LNCaP clone FGC (cell line): ENCODE results near the gene SMCO4.
"Not testable (repeated sequence)": the region's sequence is repeated elsewhere in the genome, so short reads cannot be mapped to it uniquely, and the experiment has no call there.

Experiments used
- DNase-seq: peaks from one replicate; pipeline ENCODE4 v3.0.0-alpha.2; 2011; ENCODE audit warnings: low read depth
- H3K4me3 ChIP-seq: 2 replicates; pipeline ENCODE4 v1.5.1; 2011; ENCODE audit warnings: mild to moderate bottlenecking, low read depth, low read length, control low read depth
- TF ChIP-seq, protein P1 (sequence below): IDR thresholded peaks from 2 replicates; pipeline ENCODE4 v1.5.1; 2012; ENCODE audit warnings: mild to moderate bottlenecking; ENCODE audit not compliant: control insufficient read depth, insufficient read depth; ENCODE audit errors: extremely low read depth

The SMCO4 gene

DNA sequence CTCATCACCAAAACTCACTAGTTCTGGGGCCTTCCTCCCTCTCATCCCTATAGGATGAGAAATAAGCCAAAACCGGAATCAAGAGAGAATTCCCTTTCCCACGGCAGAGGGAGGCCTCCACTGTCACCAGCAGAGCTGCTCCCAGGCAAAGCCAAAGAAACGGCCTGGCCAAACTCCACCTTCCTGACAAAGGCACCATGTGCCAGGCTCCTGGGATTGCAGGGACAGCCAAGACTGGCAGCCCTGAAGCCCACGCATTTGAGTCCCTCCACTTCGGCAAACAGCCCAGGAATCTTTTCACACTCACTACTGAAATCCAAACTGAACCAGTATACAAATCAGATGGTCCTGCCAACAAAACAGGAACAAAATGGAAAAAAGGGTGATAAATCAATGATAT lies 6.1 kb downstream of the SMCO4 start:
- TF ChIP-seq, protein P1, sequence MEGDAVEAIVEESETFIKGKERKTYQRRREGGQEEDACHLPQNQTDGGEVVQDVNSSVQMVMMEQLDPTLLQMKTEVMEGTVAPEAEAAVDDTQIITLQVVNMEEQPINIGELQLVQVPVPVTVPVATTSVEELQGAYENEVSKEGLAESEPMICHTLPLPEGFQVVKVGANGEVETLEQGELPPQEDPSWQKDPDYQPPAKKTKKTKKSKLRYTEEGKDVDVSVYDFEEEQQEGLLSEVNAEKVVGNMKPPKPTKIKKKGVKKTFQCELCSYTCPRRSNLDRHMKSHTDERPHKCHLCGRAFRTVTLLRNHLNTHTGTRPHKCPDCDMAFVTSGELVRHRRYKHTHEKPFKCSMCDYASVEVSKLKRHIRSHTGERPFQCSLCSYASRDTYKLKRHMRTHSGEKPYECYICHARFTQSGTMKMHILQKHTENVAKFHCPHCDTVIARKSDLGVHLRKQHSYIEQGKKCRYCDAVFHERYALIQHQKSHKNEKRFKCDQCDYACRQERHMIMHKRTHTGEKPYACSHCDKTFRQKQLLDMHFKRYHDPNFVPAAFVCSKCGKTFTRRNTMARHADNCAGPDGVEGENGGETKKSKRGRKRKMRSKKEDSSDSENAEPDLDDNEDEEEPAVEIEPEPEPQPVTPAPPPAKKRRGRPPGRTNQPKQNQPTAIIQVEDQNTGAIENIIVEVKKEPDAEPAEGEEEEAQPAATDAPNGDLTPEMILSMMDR, result no peak
- peak overlapping the region; percentile 39 for H3K4me3 ChIP-seq
- DNase-seq, result no peak

DNA sequence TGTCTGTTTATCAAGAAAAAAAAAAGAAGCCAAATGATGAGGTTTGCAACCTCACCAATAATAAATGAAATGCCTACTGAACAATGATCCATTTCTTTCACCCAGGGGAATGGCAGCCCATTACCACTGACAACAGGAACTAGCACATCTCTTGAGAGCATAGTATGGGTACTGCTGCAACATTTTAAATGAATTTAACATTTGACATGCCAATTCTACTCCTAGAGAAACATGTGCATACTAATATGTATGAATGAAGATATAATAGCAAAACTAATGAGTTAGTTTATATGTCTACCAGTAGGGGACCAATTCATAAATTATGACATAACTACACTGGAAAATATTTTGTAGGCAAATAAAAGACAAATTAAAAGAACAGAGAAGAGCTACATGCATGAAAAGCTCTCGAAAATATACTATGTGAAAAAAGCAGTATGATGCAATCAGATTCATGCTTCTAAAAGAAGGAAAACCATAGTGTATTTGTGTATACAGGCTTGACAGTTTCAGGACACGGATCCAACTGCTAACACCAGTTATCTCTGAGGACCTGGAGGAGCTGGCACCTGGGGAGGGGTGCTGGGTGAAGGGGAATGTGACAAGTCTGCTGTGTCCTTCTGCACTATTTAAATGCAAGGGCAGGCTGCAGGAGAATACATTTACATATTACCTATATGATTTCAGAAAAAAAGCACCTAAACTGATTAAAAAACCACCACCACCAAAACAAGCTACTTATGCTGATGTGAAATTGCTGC lies 6.9 kb downstream of the SMCO4 start:
- DNase-seq, result no peak
- TF ChIP-seq, protein P1, result no peak
- H3K4me3 ChIP-seq, result peak overlapping the region; percentile 39

DNA sequence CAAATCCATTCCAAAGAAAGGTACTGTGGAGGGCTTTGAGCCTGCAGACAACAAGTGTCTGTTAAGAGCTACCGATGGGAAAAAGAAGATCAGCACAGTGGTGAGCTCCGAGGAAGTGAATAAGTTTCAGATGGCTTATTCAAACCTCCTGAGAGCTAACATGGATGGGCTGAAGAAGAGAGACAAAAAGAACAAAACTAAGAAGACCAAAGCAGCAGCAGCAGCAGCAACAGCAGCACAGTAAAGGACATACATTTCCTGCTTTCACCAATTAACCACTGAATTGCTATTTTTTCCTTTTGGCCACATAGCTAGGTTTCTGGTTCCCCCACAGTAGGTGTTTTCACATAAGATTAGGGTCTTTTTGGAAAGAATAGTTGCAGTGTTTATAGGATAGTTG lies 7.6 kb downstream of the SMCO4 start:
- H3K4me3 ChIP-seq, DNase-seq: not testable (repeated sequence)

DNA sequence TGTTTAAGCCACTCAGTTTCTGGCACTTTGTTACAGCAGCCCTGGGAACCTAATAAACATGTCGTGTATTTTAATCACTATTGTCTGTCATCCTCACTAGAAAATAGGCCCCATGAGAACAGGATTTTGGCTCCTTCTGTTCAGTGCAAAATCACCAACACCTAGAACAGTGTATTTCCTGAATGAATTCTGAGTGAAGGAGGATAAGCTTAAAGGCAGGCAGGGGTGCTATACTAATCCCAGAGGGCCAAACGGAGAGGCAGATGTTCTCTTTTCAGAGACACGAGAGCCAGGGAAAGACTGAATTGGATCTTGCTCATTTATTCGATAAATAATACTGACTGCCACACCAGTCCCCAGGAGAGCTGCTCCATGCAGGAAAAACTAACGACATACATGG lies 10.4 kb downstream of the SMCO4 start:
- no peak overlapping the region for H3K4me3 ChIP-seq
- no peak for DNase-seq
- TF ChIP-seq, protein P1, result no peak

DNA sequence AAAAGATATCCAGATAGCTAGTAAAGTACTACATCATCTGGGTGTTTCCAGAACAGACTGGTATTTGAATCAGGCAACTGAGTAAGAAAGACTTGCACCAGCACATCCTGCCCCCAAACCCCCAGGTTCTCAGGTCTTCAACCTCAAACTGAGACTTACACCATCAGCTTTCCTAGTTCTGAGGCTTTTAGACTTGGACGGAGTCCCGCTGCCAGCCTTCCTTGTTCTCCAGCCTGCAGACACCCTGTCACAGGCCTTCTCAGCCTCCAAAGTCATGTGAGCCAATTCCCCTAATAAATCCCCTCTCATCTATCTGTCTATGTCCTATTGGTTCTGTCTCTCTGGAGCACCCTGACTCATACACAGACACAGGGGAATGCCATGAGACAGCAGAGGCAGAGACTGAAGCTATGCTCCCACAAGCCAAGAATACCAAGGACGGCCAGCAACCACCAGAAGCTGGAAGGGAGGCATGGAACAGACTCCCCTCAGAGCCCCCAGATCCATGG lies 10.9 kb downstream of the SMCO4 start:
- TF ChIP-seq, protein P1, result no peak
- no peak for DNase-seq
- H3K4me3 ChIP-seq, result no peak overlapping the region

DNA sequence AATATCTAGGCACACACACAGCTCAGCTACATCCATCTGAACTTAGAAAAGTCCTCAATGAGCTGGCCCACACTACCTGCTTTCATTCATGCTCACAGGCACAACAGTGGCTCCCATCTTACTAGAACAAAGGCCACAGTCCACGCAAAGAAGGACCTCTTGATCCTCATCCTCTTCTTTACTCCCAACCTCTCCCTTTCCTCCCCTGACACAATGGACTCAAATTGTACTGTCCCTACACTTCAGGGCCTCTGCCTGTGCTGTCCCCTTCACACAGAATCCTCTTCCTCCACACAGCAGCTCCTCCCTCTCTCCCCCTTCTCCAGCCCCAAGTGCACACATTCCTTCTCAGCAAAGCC lies 12.7 kb downstream of the SMCO4 start:
- DNase-seq, result no peak
- TF ChIP-seq, protein P1, result no peak

DNA sequence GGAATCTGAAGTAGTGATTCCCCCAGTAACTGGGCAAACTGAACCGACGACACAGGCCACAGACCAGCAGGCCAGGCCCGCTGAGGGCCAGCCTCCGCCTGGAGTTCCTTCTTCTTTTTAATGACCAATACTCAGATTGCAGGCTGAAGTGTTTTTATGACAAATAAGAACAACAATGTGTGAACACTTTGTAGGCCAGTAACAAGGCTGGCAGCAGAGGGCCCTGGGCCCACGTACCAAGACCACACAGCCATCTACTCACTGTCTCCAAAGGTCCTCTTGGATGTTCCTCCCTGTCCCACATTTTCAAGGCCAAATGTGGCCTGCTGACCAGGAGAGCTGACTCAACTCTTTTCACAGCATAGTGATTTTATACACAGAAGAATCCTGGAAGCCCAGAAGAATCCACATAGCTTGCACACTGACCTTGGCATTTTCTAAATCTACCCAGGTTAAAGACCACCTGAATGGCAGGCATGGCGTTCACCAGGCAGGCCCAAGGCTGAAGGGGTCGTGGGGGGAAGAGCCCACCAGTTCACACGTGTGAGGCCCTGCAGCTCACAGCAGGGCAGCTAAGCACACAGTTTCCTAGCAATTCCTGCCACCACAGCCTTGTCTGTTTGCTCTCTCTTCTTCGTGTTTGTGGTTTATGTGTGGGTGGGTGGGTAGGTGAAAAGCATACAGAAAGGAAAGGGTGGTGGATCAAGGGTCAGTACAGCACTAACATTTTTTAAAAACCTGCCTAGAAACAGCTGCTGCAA lies 13.3 kb downstream of the SMCO4 start:
- DNase-seq, result no peak
- TF ChIP-seq, protein P1, result no peak
- no peak overlapping the region for H3K4me3 ChIP-seq

More for the DNA sequence above, 12.7 kb downstream of the SMCO4 start:
- H3K4me3 ChIP-seq, result no peak overlapping the region
